ENCODE data around the gene VCL. TPM values are rescaled to one million over a fixed set of nuclear protein-coding genes. Genes with fewer than 3 reads are reported as not detected.

The VCL gene
- total RNA-seq, 4 donors from 2014 or later: 96.1 to 133 (median 120) TPM

GRCh38 chr10:73975388-73975787 is 22.5 kb upstream of the VCL start:
- Histone ChIP-seq H3K27me3 (no peaks in the 10 kb centered on the region), H3K4me1 (no peaks in the 10 kb centered on the region), H3K9me3 (no peaks in the 10 kb centered on the region), H3K4me3 (no peak overlapping the region), H3K27ac (no peak overlapping the region), H3K36me3 (no peaks in the 10 kb centered on the region)
- intact Hi-C loops (cut with DNase I; ENCODE audit: low total_unique reads) (no loop called here), in situ Hi-C loops (cut with MboI; ENCODE audit: low pct_ligation_motif_present in 1 of 4, low pct_unique_long_range_greater_than_20kb in 1 of 4, low sequenced_read_pairs in 3 of 4) (no loop called here)
- 82 to 88% methylated on average over 4 of the region's 4 CpGs for WGBS, 2 donors (ENCODE audit: low coverage in 1 of 2)
- TF ChIP-seq EP300 (IDR thresholded peaks at IDR 0.05; ENCODE audit: low read depth): no peak
- no peak for TF ChIP-seq POLR2A (IDR thresholded peaks at IDR 0.05)
- no peak for TF ChIP-seq POLR2AphosphoS5 (IDR thresholded peaks at IDR 0.05)
- TF ChIP-seq CTCF (IDR thresholded peaks at IDR 0.05): no peak
- no peak for DNase-seq

GRCh38 chr10:73979141-73979808 is 18.6 kb upstream of the VCL start:
- no peak for DNase-seq
- H3K27me3 ChIP-seq: no peaks in the 10 kb centered on the region
- no peak overlapping the region for H3K4me3 ChIP-seq
- no peak for TF ChIP-seq EP300 (IDR thresholded peaks at IDR 0.05; ENCODE audit: low read depth)
- TF ChIP-seq POLR2AphosphoS5 (IDR thresholded peaks at IDR 0.05): no peak
- no peak for TF ChIP-seq POLR2A (IDR thresholded peaks at IDR 0.05)
- TF ChIP-seq CTCF (IDR thresholded peaks at IDR 0.05): no peak
- H3K36me3 ChIP-seq: no peaks in the 10 kb centered on the region
- in situ Hi-C loops (cut with MboI; ENCODE audit: low pct_ligation_motif_present in 1 of 4, low pct_unique_long_range_greater_than_20kb in 1 of 4, low sequenced_read_pairs in 3 of 4): no loop called here
- H3K9me3 ChIP-seq: no peaks in the 10 kb centered on the region
- intact Hi-C loops (cut with DNase I; ENCODE audit: low total_unique reads): no loop called here
- WGBS, 2 donors (ENCODE audit: low coverage in 1 of 2): 63 to 74% methylated on average over 4 of the region's 4 CpGs
- peaks cover 0 to 10% (median 2%) of the 10 kb centered on the region in 4 donors for H3K4me1 ChIP-seq
- H3K27ac ChIP-seq: no peak overlapping the region

- Histone ChIP-seq H3K36me3 (no peaks in the 10 kb centered on the region), H3K4me3 (no peak overlapping the region), H3K27me3 (no peaks in the 10 kb centered on the region), H3K9me3 (no peaks in the 10 kb centered on the region), H3K27ac (no peak overlapping the region), H3K4me1 (peaks cover 0 to 10% (median 2%) of the 10 kb centered on the region in 4 donors)
- TF ChIP-seq CTCF (IDR thresholded peaks at IDR 0.05): no peak
- 67 to 76% methylated on average over 4 of the region's 4 CpGs for WGBS, 2 donors (ENCODE audit: low coverage in 1 of 2)
- in situ Hi-C loops (cut with MboI; ENCODE audit: low pct_ligation_motif_present in 1 of 4, low pct_unique_long_range_greater_than_20kb in 1 of 4, low sequenced_read_pairs in 3 of 4) (no loop called here), intact Hi-C loops (cut with DNase I; ENCODE audit: low total_unique reads) (no loop called here)
- no peak for DNase-seq
These were observed 18.0 kb upstream of the VCL start for GRCh38 chr10:73979809-73980433.

- DNase-seq: no peak
- intact Hi-C loops (cut with DNase I; ENCODE audit: low total_unique reads) (no loop called here), in situ Hi-C loops (cut with MboI; ENCODE audit: low pct_ligation_motif_present in 1 of 4, low pct_unique_long_range_greater_than_20kb in 1 of 4, low sequenced_read_pairs in 3 of 4) (no loop called here)
These were observed 16.1 kb upstream of the VCL start for GRCh38 chr10:73981812-73982211.

More at GRCh38 chr10:73981812-73982211, 16.1 kb upstream of the VCL start:
- Histone ChIP-seq H3K27me3 (no peaks in the 10 kb centered on the region), H3K4me1 (peaks cover 0 to 10% (median 2%) of the 10 kb centered on the region in 4 donors), H3K36me3 (no peaks in the 10 kb centered on the region), H3K27ac (no peak overlapping the region), H3K4me3 (no peak overlapping the region), H3K9me3 (no peaks in the 10 kb centered on the region)
- TF ChIP-seq CTCF (IDR thresholded peaks at IDR 0.05): no peak
- TF ChIP-seq POLR2A (IDR thresholded peaks at IDR 0.05): no peak
- no peak for TF ChIP-seq POLR2AphosphoS5 (IDR thresholded peaks at IDR 0.05)
- TF ChIP-seq EP300 (IDR thresholded peaks at IDR 0.05; ENCODE audit: low read depth): no peak
- WGBS, 2 donors (ENCODE audit: low coverage in 1 of 2): 77 to 88% methylated on average over 2 to 3 of the region's 3 CpGs

All from transverse colon (tissue), 4 donors.